HEK293 (cell line): Measurements from ENCODE around the gene MARK3.

ENCODE experiments used
- BCL11B ChIP-seq: fragments of 450-650 bp; formaldehyde crosslinking; IDR thresholded peaks from 2 replicates; pipeline ENCODE4 v1.5.1; 2016; ENCODE audit warnings: low read depth, missing biosample characterization, missing genetic modification characterization
- HOXA7 ChIP-seq: sonication (generic); formaldehyde crosslinking; IDR thresholded peaks from 2 replicates; pipeline ENCODE4 v1.8.1; 2022; ENCODE audit warnings: missing genetic modification reagents, borderline replicate concordance
- TRIM28 ChIP-seq: IDR thresholded peaks from 2 replicates; pipeline ENCODE4 v1.6.1; 2011; ENCODE audit warnings: low read length, control low read depth, borderline replicate concordance
- ZFP3 ChIP-seq: fragments of 450-650 bp; formaldehyde crosslinking; IDR thresholded peaks from 2 replicates; pipeline ENCODE4 v1.5.1; 2016; ENCODE audit warnings: low read depth, missing biosample characterization, missing genetic modification characterization
- ZNF311 ChIP-seq: fragments of 450-650 bp; formaldehyde crosslinking; IDR thresholded peaks from 2 replicates; pipeline ENCODE4 v1.5.1; 2017; ENCODE audit warnings: missing biosample characterization, missing genetic modification characterization, borderline replicate concordance
- ZNF324 ChIP-seq: fragments of 450-650 bp; formaldehyde crosslinking; IDR thresholded peaks from 2 replicates; pipeline ENCODE4 v1.5.1; 2016; ENCODE audit warnings: missing biosample characterization, missing genetic modification characterization
- TF ChIP-seq, protein P1 (sequence below): fragments of 450-650 bp; formaldehyde crosslinking; IDR thresholded peaks from 2 replicates; pipeline ENCODE4 v1.5.1; 2016; ENCODE audit warnings: missing biosample characterization, missing genetic modification characterization
- TF ChIP-seq, protein P2 (sequence below): fragments of 450-650 bp; formaldehyde crosslinking; IDR thresholded peaks from 2 replicates; pipeline ENCODE4 v1.5.1; 2016; ENCODE audit warnings: missing biosample characterization, missing genetic modification characterization
- TF ChIP-seq, protein P3 (sequence below): fragments of 450-650 bp; formaldehyde crosslinking; IDR thresholded peaks from 2 replicates; pipeline ENCODE4 v1.5.1; 2016; ENCODE audit warnings: missing biosample characterization, missing genetic modification characterization, low read depth
- TF ChIP-seq, protein P4 (sequence below): fragments of 450-650 bp; formaldehyde crosslinking; IDR thresholded peaks from 2 replicates; pipeline ENCODE4 v1.5.1; 2016; ENCODE audit warnings: missing biosample characterization, missing genetic modification characterization

DNA sequence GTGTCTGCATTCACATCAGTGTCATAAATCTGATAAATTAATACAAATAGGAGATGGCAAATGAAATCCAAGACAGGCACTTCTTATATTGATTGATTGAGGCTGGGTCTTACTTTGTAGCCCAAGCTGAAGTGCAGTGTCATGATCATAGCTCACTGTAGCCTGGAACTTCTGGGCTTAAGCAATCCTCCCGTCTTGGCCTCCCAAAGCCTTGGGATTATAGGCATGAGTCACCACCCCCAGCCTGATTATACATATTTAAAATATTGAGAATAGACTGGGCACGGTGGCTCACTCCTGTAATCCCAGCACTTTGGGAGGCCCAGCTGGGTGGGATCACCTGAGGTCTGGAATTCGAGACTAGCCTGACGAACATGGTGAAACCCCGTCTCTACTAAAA is 51.3 kb downstream of the MARK3 start:
- TF ChIP-seq ZNF324 (tag by site-specific recombination) (no peak), TRIM28 (no peak), ZNF311 (tag by site-specific recombination) (no peak), BCL11B (tag by site-specific recombination) (no peak), ZFP3 (no peak), HOXA7 (no peak)
- TF ChIP-seq, protein P1, sequence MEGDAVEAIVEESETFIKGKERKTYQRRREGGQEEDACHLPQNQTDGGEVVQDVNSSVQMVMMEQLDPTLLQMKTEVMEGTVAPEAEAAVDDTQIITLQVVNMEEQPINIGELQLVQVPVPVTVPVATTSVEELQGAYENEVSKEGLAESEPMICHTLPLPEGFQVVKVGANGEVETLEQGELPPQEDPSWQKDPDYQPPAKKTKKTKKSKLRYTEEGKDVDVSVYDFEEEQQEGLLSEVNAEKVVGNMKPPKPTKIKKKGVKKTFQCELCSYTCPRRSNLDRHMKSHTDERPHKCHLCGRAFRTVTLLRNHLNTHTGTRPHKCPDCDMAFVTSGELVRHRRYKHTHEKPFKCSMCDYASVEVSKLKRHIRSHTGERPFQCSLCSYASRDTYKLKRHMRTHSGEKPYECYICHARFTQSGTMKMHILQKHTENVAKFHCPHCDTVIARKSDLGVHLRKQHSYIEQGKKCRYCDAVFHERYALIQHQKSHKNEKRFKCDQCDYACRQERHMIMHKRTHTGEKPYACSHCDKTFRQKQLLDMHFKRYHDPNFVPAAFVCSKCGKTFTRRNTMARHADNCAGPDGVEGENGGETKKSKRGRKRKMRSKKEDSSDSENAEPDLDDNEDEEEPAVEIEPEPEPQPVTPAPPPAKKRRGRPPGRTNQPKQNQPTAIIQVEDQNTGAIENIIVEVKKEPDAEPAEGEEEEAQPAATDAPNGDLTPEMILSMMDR: no peak
- TF ChIP-seq, protein P2, sequence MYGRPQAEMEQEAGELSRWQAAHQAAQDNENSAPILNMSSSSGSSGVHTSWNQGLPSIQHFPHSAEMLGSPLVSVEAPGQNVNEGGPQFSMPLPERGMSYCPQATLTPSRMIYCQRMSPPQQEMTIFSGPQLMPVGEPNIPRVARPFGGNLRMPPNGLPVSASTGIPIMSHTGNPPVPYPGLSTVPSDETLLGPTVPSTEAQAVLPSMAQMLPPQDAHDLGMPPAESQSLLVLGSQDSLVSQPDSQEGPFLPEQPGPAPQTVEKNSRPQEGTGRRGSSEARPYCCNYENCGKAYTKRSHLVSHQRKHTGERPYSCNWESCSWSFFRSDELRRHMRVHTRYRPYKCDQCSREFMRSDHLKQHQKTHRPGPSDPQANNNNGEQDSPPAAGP (tag by site-specific recombination): no peak
- TF ChIP-seq, protein P3, sequence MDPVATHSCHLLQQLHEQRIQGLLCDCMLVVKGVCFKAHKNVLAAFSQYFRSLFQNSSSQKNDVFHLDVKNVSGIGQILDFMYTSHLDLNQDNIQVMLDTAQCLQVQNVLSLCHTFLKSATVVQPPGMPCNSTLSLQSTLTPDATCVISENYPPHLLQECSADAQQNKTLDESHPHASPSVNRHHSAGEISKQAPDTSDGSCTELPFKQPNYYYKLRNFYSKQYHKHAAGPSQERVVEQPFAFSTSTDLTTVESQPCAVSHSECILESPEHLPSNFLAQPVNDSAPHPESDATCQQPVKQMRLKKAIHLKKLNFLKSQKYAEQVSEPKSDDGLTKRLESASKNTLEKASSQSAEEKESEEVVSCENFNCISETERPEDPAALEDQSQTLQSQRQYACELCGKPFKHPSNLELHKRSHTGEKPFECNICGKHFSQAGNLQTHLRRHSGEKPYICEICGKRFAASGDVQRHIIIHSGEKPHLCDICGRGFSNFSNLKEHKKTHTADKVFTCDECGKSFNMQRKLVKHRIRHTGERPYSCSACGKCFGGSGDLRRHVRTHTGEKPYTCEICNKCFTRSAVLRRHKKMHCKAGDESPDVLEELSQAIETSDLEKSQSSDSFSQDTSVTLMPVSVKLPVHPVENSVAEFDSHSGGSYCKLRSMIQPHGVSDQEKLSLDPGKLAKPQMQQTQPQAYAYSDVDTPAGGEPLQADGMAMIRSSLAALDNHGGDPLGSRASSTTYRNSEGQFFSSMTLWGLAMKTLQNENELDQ: no peak
- TF ChIP-seq, protein P4, sequence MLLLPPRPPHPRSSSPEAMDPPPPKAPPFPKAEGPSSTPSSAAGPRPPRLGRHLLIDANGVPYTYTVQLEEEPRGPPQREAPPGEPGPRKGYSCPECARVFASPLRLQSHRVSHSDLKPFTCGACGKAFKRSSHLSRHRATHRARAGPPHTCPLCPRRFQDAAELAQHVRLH (tag by site-specific recombination): no peak
